Hepatocyte (in vitro differentiated cells): ENCODE data around the gene KIRREL2. TPM values are rescaled to one million over a fixed set of nuclear protein-coding genes. Genes with fewer than 3 reads are reported as not detected.

Experiments used
- DNase-seq: peaks from one replicate; pipeline ENCODE4 v3.0.0-alpha.2; 2016; ENCODE audit warnings: low spot score
- H2AFZ ChIP-seq: fragments of 200-600 bp; sonication (generic); 2 replicates; pipeline ENCODE4 v1.6.0; 2016; ENCODE audit warnings: antibody characterized with exemption, mild to moderate bottlenecking
- H3K27ac ChIP-seq: fragments of 200-600 bp; sonication (generic); 2 replicates; pipeline ENCODE4 v1.5.1; 2016; ENCODE audit warnings: mild to moderate bottlenecking
- H3K27me3 ChIP-seq: fragments of 200-600 bp; sonication (generic); 2 replicates; pipeline ENCODE4 v1.6.1; 2016
- H3K36me3 ChIP-seq: fragments of 200-600 bp; sonication (generic); replicated peaks from 2 replicates; pipeline ENCODE4 v1.5.1; 2016; ENCODE audit warnings: low read depth; ENCODE audit not compliant: insufficient read depth
- H3K4me1 ChIP-seq: fragments of 200-600 bp; sonication (generic); 2 replicates; pipeline ENCODE4 v1.5.1; 2016; ENCODE audit warnings: mild to moderate bottlenecking, moderate library complexity; ENCODE audit not compliant: insufficient read depth
- H3K4me2 ChIP-seq: fragments of 200-600 bp; sonication (generic); 2 replicates; pipeline ENCODE4 v1.6.0; 2016
- H3K4me3 ChIP-seq: fragments of 200-600 bp; sonication (generic); 2 replicates; pipeline ENCODE4 v1.5.1; 2016; ENCODE audit warnings: mild to moderate bottlenecking
- H3K79me2 ChIP-seq: fragments of 200-600 bp; sonication (generic); 2 replicates; pipeline ENCODE4 v1.6.0; 2017; ENCODE audit warnings: mild to moderate bottlenecking
- H3K9me2 ChIP-seq: fragments of 200-600 bp; sonication (generic); replicated peaks from 2 replicates; pipeline ENCODE4 v1.6.0; 2017; ENCODE audit warnings: mild to moderate bottlenecking; ENCODE audit not compliant: insufficient read depth
- H3K9me3 ChIP-seq: fragments of 200-600 bp; sonication (generic); 2 replicates; pipeline ENCODE4 v1.5.1; 2016; ENCODE audit warnings: low read depth, mild to moderate bottlenecking
- H4K20me1 ChIP-seq: fragments of 200-600 bp; sonication (generic); 2 replicates; pipeline ENCODE4 v1.6.0; 2016; ENCODE audit warnings: mild to moderate bottlenecking; ENCODE audit not compliant: insufficient read depth, poor library complexity, severe bottlenecking
- CTCF ChIP-seq: fragments of 200-600 bp; sonication (generic); IDR thresholded peaks from 2 replicates; pipeline ENCODE4 v1.5.1; 2016; ENCODE audit warnings: antibody characterized with exemption, mild to moderate bottlenecking; ENCODE audit not compliant: poor library complexity
- EZH2 ChIP-seq: fragments of 200-600 bp; sonication (generic); IDR thresholded peaks from 2 replicates; pipeline ENCODE4 v1.6.1; 2016; ENCODE audit warnings: antibody characterized with exemption, mild to moderate bottlenecking, borderline replicate concordance
- EZH2phosphoT487 ChIP-seq: fragments of 200-600 bp; sonication (generic); IDR thresholded peaks from one replicate; pipeline ENCODE4 v1.6.1; 2018; ENCODE audit warnings: antibody characterized with exemption, mild to moderate bottlenecking, low read depth, moderate library complexity; ENCODE audit not compliant: unreplicated experiment, severe bottlenecking
- whole genome bisulfite sequencing: methylation state at CpG from one replicate; pipeline ENCODE4 v1.1.6; 2016; ENCODE audit warnings: low lambda C conversion rate; ENCODE audit errors: missing lambda C conversion rate; 5-methylcytosine and 5-hydroxymethylcytosine counted together
- polyA plus RNA-seq: library from polyadenylated mRNA; unstranded; fragments of >200 nt; fragmentation: Nextera tagmentation; extraction: Ambion mirVana; gene quantifications from 2 replicates; pipeline ENCODE4 v1.2.1, GENCODE V29; 2016
- total RNA-seq: library from RNA; depleted of rRNA; stranded (reverse); fragments of >200 nt; gene quantifications from 2 replicates; pipeline ENCODE4 v1.2.3, GENCODE V29; 2014

Gene KIRREL2
- total and polyA plus RNA-seq, 2 experiments from 2014 or later, result 1.4 to 2.3 TPM

GRCh38 chr19:35870798-35871197 lies 14.1 kb downstream of the KIRREL2 start:
- H3K27me3 ChIP-seq, result peaks cover 12% of the 10 kb centered on the region
- no peak overlapping the region for H3K4me2 ChIP-seq
- DNase-seq, result no peak
- TF ChIP-seq EZH2phosphoT487, result no peak
- peaks cover 17% of the 10 kb centered on the region for H3K4me1 ChIP-seq
- 81% methylated on average over 10 of the region's 12 CpGs for WGBS
- H3K36me3 ChIP-seq, result no peaks in the 10 kb centered on the region
- H3K79me2 ChIP-seq, result no peaks in the 10 kb centered on the region
- no peaks in the 10 kb centered on the region for H3K9me3 ChIP-seq
- H3K9me2 ChIP-seq, result no peaks in the 10 kb centered on the region
- no peak overlapping the region for H3K27ac ChIP-seq
- no peaks in the 10 kb centered on the region for H4K20me1 ChIP-seq
- H3K4me3 ChIP-seq, result no peak overlapping the region
- no peak overlapping the region for H2AFZ ChIP-seq

GRCh38 chr19:35871611-35872010 lies 14.9 kb downstream of the KIRREL2 start:
- no peak overlapping the region for H2AFZ ChIP-seq
- no peaks in the 10 kb centered on the region for H3K36me3 ChIP-seq
- no peaks in the 10 kb centered on the region for H4K20me1 ChIP-seq
- H3K4me3 ChIP-seq, result no peak overlapping the region
- 91% methylated on average over 12 of the region's 12 CpGs for WGBS
- H3K4me2 ChIP-seq, result no peak overlapping the region
- H3K4me1 ChIP-seq, result peaks cover 17% of the 10 kb centered on the region
- H3K27me3 ChIP-seq, result peaks cover 12% of the 10 kb centered on the region
- H3K79me2 ChIP-seq, result no peaks in the 10 kb centered on the region
- no peak overlapping the region for H3K27ac ChIP-seq
- H3K9me2 ChIP-seq, result no peaks in the 10 kb centered on the region
- no peak for DNase-seq
- no peak for TF ChIP-seq EZH2phosphoT487
- no peak for TF ChIP-seq EZH2
- TF ChIP-seq CTCF, result no peak
- no peaks in the 10 kb centered on the region for H3K9me3 ChIP-seq

GRCh38 chr19:35872180-35872579 lies 15.5 kb downstream of the KIRREL2 start:
- Histone ChIP-seq H4K20me1 (no peaks in the 10 kb centered on the region), H3K27ac (no peak overlapping the region), H3K79me2 (no peaks in the 10 kb centered on the region), H3K4me3 (no peak overlapping the region), H3K27me3 (peaks cover 12% of the 10 kb centered on the region), H3K9me2 (no peaks in the 10 kb centered on the region), H3K4me2 (no peak overlapping the region), H3K9me3 (no peaks in the 10 kb centered on the region), H3K4me1 (peaks cover 17% of the 10 kb centered on the region), H2AFZ (no peak overlapping the region), H3K36me3 (no peaks in the 10 kb centered on the region)
- WGBS, result 79% methylated on average over 5 of the region's 5 CpGs
- TF ChIP-seq EZH2phosphoT487 (no peak), EZH2 (no peak), CTCF (no peak)
- no peak for DNase-seq

GRCh38 chr19:35874392-35874930 lies 17.8 kb downstream of the KIRREL2 start:
- Histone ChIP-seq H3K79me2 (no peaks in the 10 kb centered on the region), H3K9me3 (no peaks in the 10 kb centered on the region), H4K20me1 (no peaks in the 10 kb centered on the region), H3K27ac (no peak overlapping the region), H3K9me2 (no peaks in the 10 kb centered on the region), H2AFZ (no peak overlapping the region), H3K4me2 (no peak overlapping the region), H3K4me3 (no peak overlapping the region), H3K36me3 (no peaks in the 10 kb centered on the region), H3K27me3 (no peaks in the 10 kb centered on the region), H3K4me1 (peaks cover 7% of the 10 kb centered on the region)
- WGBS, result 95% methylated on average over 32 of the region's 32 CpGs
- TF ChIP-seq EZH2phosphoT487 (no peak), CTCF (no peak), EZH2 (no peak)
- no peak for DNase-seq
